Left lobe of liver (tissue), 2 donors: ENCODE data around the gene LRRC14B. TPM values are rescaled to one million over a fixed set of nuclear protein-coding genes. Genes with fewer than 3 reads are reported as not detected.

ENCODE experiments used
- ATAC-seq: fragments of 200-7000 bp; cut with Tn5 transposase; one replicate; pipeline ENCODE4 v1.9.1; 2020; ENCODE audit warnings: mild to moderate bottlenecking, moderate library complexity
- DNase-seq: peaks from one replicate; pipeline ENCODE4 v3.0.0-alpha.2; 2020; ENCODE audit warnings: low spot score
- total RNA-seq: library from RNA; stranded (reverse); gene quantifications from one replicate; pipeline ENCODE4 v1.2.1, GENCODE V29; 2021
- donor health status: DM: no; HTN: no; CAD: no; lungs with moderate emphysema.
- donor health status: DM: no; HTN: yes; CAD: no.

LRRC14B gene
- total RNA-seq, 1 donor from 2014 or later, result not detected

- ATAC-seq (no peak), DNase-seq (no peak)
Measured at GRCh38 chr5:173392-174290, 17.7 kb upstream of the LRRC14B start.

- no peak for DNase-seq
- ATAC-seq, result no peak
Measured at GRCh38 chr5:174291-174600, 17.0 kb upstream of the LRRC14B start.

- DNase-seq, result no peak
- no peak for ATAC-seq
Measured at GRCh38 chr5:174876-175465, 16.3 kb upstream of the LRRC14B start.

- ATAC-seq (no peak), DNase-seq (no peak)
Measured at GRCh38 chr5:176296-176823, 14.9 kb upstream of the LRRC14B start.

GRCh38 chr5:178110-178509, 13.2 kb upstream of the LRRC14B start:
- no peak for ATAC-seq
- no peak for DNase-seq

- no peak for ATAC-seq
- DNase-seq, result no peak
Measured at GRCh38 chr5:179401-179800, 11.9 kb upstream of the LRRC14B start.

- no peak for DNase-seq
- ATAC-seq, result no peak
Measured at GRCh38 chr5:180286-180918, 10.9 kb upstream of the LRRC14B start.

GRCh38 chr5:181160-181559, 10.1 kb upstream of the LRRC14B start:
- ATAC-seq (no peak), DNase-seq (no peak)

- ATAC-seq, result no peak
- DNase-seq, result no peak
Measured at GRCh38 chr5:181566-181965, 9.7 kb upstream of the LRRC14B start.

- no peak for DNase-seq
Measured at GRCh38 chr5:182126-182525, 9.2 kb upstream of the LRRC14B start.

GRCh38 chr5:184471-184870, 6.8 kb upstream of the LRRC14B start:
- ATAC-seq, result no peak
- no peak for DNase-seq

More at GRCh38 chr5:182126-182525, 9.2 kb upstream of the LRRC14B start:
- no peak for ATAC-seq

GRCh38 chr5:185095-186070, 5.9 kb upstream of the LRRC14B start:
- ATAC-seq (no peak), DNase-seq (no peak)

GRCh38 chr5:186091-187041, 4.9 kb upstream of the LRRC14B start:
- DNase-seq, result no peak

GRCh38 chr5:187042-187431, 4.3 kb upstream of the LRRC14B start:
- ATAC-seq (no peak), DNase-seq (no peak)

More at GRCh38 chr5:186091-187041, 4.9 kb upstream of the LRRC14B start:
- ATAC-seq, result no peak

- ATAC-seq (no peak), DNase-seq (no peak)
Measured at GRCh38 chr5:187617-188451, 3.5 kb upstream of the LRRC14B start.

- peak; percentile 85 for DNase-seq
- peak; percentile 80 for ATAC-seq
Measured at GRCh38 chr5:188488-189481, 2.5 kb upstream of the LRRC14B start.

- DNase-seq (no peak), ATAC-seq (no peak)
Measured at GRCh38 chr5:189486-189885, 1.8 kb upstream of the LRRC14B start.
